Esophagus muscularis mucosa (tissue), 3 donors: Measurements from ENCODE around the gene EEF1B2.

Source experiments
- POLR2A ChIP-seq: fragments of 450-650 bp; IDR thresholded peaks from one replicate; pipeline ENCODE4 v1.6.1; 2017; ENCODE audit warnings: antibody characterized with exemption, moderate library complexity, mild to moderate bottlenecking, low read depth
- POLR2AphosphoS5 ChIP-seq, 2 donors: sonication (generic); formaldehyde crosslinking; IDR thresholded peaks; one replicate each; pipeline ENCODE4 v1.6.1; 2017; ENCODE audit warnings: antibody characterized with exemption in 2 of 2
- TF ChIP-seq, protein P1 (sequence below), 3 experiments: fragments of 200-600 bp in 2 of 3; fragments of 450-650 bp in 1 of 3; sonication (generic) in 2 of 3; IDR thresholded peaks; one replicate each; pipeline ENCODE4 v1.5.1; 2017 to 2019; ENCODE audit warnings: antibody characterized with exemption in 3 of 3, mild to moderate bottlenecking in 2 of 3, moderate library complexity in 1 of 3

DNA sequence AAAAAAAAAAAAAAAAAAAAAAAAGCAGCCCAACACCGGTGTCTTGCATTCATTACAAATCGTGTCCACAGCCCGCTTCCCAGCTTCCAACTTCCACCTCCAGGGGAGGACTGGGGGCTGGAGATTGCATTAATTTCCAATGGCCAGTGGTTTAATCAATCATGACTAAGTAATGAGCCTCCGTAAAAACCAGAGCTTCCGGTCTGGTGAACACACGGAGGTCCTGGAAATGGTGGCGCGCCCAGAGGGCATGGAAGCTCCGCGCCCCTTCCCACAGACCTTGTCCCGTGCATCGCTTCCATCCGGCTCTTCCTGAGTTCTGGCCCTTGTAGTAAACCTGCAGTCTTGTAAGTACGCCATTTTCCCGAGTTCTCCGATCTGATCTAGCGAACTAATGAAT lies 43.6 kb downstream of the EEF1B2 start:
- TF ChIP-seq, protein P1, sequence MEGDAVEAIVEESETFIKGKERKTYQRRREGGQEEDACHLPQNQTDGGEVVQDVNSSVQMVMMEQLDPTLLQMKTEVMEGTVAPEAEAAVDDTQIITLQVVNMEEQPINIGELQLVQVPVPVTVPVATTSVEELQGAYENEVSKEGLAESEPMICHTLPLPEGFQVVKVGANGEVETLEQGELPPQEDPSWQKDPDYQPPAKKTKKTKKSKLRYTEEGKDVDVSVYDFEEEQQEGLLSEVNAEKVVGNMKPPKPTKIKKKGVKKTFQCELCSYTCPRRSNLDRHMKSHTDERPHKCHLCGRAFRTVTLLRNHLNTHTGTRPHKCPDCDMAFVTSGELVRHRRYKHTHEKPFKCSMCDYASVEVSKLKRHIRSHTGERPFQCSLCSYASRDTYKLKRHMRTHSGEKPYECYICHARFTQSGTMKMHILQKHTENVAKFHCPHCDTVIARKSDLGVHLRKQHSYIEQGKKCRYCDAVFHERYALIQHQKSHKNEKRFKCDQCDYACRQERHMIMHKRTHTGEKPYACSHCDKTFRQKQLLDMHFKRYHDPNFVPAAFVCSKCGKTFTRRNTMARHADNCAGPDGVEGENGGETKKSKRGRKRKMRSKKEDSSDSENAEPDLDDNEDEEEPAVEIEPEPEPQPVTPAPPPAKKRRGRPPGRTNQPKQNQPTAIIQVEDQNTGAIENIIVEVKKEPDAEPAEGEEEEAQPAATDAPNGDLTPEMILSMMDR (IDR thresholded peaks at IDR 0.05) = no peak
- no peak for TF ChIP-seq POLR2A
- no peak for TF ChIP-seq POLR2AphosphoS5 (IDR thresholded peaks at IDR 0.05)
